HG02870 (cell line): ENCODE data around the gene NCOA7.
A peak's percentile ranks its signal among the peaks of the same experiment; 100 is the strongest.
"Not testable (repeated sequence)": the region's sequence is repeated elsewhere in the genome, so short reads cannot be mapped to it uniquely, and the experiment has no call there.

ENCODE experiments used
- ATAC-seq: cut with Tn5 transposase; IDR thresholded peaks from one replicate; pipeline ENCODE4 v1.9.1; 2021; ENCODE audit warnings: mild to moderate bottlenecking, moderate library complexity; ENCODE audit not compliant: unreplicated experiment

The NCOA7 gene

DNA sequence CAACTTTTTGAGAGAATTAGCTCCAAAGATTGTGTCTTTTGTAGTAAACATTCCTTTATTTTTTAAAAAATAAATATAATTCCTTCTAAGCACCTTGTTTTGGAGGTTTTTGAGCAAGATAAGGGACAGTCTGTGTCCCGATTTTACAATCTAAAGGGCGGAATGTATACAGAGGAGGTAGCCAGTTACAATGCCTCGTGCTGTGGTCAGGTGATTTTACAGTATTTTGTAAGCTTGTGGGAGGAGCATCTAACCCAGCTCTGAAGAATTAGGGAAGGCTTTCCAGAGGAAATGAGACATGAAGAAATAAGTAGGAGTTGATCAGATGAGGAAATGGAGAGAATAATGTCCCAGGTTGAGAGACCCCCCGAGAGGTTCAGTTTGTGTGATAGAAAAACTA, 167.1 kb downstream of the NCOA7 start:
- ATAC-seq, result no peak

GRCh38 chr6:125959041-125959440, 168.3 kb downstream of the NCOA7 start:
- ATAC-seq, result no peak

- ATAC-seq, result no peak
These were observed 170.4 kb downstream of the NCOA7 start for GRCh38 chr6:125961117-125961516.

GRCh38 chr6:125962900-125963497, 172.2 kb downstream of the NCOA7 start:
- ATAC-seq, result no peak

DNA sequence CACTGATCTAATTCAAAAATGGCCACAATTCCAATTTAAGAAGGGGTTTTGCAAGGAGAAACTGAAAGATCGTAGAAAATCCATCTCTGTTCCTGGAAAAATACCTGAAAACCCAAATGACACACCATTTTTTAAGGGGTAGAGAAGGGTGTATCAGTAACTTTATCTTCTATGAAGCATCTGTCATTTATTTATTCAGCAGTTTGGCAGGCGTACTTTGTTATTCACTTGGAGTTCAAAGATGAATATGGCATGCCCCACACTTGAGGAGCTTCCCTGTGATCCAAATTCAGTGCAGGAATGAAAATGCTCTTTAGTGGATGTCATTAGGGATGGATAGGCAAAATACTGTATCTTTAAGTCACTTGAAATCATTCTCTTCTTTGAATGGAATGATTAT, 173.1 kb downstream of the NCOA7 start:
- no peak for ATAC-seq

- no peak for ATAC-seq
These were observed 175.8 kb downstream of the NCOA7 start for GRCh38 chr6:125966569-125966968.

DNA sequence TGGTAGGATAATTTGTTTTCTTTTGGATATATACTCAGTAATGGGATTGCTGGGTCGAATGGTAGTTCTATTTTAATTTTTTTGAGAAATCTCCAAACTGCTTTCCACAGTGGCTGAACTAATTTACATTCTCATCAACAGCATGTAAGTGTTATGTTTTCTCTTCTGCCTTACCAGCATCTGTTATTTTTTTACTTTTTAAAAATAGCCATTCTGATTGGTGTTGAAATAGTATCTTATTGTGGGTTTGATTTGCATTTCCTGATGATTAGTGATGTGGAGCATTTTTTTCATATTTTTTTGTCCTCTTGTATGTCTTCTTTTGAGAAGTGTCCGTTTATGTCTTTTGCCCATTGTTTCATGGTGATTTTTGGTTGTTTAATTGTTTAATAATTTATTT, 177.7 kb downstream of the NCOA7 start:
- no peak for ATAC-seq

DNA sequence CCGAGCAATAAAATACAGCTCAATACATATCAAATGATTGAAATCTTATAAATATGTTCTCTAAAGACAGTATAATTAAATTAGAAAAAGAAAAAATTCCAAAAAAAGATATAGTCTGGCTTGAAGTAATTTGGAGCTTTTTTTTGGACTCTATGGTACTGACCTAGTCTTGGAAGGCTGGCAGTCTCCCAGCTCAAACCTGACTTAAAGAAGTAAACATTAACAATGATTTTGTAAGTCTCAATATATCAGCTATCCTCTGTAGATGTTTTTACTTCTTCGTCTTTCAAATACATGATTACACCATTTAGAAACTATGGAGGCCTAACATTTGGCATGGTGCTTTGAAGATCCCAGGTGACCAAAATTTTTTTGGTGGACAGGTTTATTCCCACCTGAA, 180.0 kb downstream of the NCOA7 start:
- ATAC-seq, result no peak

- not testable (repeated sequence) for ATAC-seq
These were observed 181.7 kb downstream of the NCOA7 start for GRCh38 chr6:125972478-125972877.

- ATAC-seq, result peak; percentile 73
These were observed 183.6 kb downstream of the NCOA7 start for GRCh38 chr6:125974214-125974866.

- no peak for ATAC-seq
These were observed 188.3 kb downstream of the NCOA7 start for GRCh38 chr6:125979101-125979500.
